ENCODE results near the gene CSMD2. TPM values are rescaled to one million over a fixed set of nuclear protein-coding genes. Genes with fewer than 3 reads are reported as not detected.

The CSMD2 gene
- total RNA-seq, 1 experiment from 2014 or later: 13.2 TPM

DNA sequence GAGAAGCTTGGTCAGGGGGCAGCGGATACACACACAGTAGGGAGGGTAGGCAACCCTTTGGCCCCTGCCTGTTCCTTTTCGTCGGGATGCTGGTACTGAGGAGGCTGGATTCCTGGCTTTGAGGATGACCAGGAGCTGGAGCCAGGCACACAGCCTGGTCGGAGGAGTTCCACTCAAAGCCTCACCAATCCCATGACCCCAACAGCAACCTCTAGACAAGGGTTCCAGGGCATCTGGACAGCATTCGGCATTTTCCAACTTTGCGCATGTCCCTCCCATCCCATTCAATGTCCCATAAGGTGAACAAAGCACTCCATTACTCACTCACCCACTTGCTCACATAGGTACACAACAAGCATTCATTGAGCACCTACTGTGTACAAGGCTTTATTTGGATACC, 343.7 kb downstream of the CSMD2 start (continued):
- TF ChIP-seq, protein P1, sequence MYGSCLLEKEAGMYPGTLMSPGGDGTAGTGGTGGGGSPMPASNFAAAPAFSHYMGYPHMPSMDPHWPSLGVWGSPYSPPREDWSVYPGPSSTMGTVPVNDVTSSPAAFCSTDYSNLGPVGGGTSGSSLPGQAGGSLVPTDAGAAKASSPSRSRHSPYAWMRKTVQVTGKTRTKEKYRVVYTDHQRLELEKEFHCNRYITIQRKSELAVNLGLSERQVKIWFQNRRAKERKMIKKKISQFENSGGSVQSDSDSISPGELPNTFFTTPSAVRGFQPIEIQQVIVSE (CRISPR knock-in tag; IDR thresholded peaks at IDR 0.05; ENCODE audit: borderline replicate concordance): no peak
- TF ChIP-seq, protein P2, sequence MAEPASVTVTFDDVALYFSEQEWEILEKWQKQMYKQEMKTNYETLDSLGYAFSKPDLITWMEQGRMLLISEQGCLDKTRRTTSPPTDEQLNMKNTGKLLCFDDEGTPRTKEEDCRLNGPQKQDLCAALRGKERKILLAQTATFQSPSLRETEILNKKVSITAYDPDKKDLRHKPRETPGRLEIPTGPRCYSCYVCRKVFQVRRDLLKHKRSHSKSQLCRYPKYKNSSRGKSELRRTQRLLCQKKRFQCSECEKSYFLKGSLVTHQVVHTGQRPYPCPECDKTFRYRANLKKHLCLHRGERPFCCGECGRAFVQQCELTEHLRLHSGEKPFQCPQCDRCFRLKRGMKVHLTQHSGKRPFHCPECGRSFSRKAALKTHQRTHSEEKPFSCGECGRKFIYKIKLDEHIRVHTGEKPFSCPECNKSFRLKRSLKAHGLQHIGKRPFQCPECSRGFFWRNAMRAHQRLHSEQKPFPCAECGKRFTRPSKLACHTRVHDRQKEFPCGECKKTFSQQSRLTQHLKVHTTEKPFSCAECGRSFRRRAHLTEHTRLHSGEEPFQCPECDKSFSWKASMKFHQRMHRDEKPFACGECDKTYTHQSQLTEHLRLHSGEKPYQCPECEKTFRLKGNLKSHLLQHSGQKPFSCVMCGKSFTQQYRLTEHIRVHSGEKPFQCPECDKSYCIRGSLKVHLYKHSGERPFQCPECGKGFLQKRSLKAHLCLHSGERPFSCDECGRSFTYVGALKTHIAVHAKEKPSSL (CRISPR knock-in tag; conservative IDR thresholded peaks at IDR 0.05): no peak
- TF ChIP-seq, protein P3, sequence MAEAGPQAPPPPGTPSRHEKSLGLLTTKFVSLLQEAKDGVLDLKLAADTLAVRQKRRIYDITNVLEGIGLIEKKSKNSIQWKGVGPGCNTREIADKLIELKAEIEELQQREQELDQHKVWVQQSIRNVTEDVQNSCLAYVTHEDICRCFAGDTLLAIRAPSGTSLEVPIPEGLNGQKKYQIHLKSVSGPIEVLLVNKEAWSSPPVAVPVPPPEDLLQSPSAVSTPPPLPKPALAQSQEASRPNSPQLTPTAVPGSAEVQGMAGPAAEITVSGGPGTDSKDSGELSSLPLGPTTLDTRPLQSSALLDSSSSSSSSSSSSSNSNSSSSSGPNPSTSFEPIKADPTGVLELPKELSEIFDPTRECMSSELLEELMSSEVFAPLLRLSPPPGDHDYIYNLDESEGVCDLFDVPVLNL (CRISPR knock-in tag; IDR thresholded peaks at IDR 0.05; ENCODE audit: borderline replicate concordance, low read depth): no peak
- no peak for TF ChIP-seq ZNF416 (CRISPR knock-in tag; IDR thresholded peaks at IDR 0.05)
- TF ChIP-seq CREB1 (CRISPR knock-in tag; IDR thresholded peaks at IDR 0.05): no peak
- no peak for TF ChIP-seq NFATC4 (CRISPR knock-in tag; IDR thresholded peaks at IDR 0.05)
- TF ChIP-seq TCF7 (CRISPR knock-in tag; IDR thresholded peaks at IDR 0.05; ENCODE audit: low read depth): no peak

DNA sequence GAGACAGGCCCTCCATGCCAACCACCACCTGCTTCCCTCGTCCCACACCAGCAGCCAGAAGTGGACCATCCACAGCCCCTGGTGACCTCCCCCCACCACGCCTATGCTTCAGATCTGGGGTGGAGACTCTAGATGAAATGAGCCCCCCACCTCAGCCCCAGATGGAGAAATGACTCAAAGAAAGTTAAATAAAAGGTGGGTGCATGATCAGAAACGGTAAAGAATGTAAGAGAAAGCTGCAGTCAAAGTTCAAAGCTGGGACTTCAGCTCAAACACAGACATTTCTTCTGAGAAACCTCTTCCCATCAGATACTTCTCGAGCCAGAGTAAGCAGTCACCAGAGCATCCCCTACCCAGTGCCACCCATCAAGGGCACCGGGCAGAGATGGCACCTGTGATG, 344.2 kb downstream of the CSMD2 start:
- H3K36me3 Mint-ChIP-seq: peaks cover 7% of the 10 kb centered on the region
- no peak overlapping the region for H3K4me3 Mint-ChIP-seq
- no peak for TF ChIP-seq KAT7 (CRISPR knock-in tag; IDR thresholded peaks at IDR 0.05; ENCODE audit: borderline replicate concordance)
- TF ChIP-seq, protein P4, sequence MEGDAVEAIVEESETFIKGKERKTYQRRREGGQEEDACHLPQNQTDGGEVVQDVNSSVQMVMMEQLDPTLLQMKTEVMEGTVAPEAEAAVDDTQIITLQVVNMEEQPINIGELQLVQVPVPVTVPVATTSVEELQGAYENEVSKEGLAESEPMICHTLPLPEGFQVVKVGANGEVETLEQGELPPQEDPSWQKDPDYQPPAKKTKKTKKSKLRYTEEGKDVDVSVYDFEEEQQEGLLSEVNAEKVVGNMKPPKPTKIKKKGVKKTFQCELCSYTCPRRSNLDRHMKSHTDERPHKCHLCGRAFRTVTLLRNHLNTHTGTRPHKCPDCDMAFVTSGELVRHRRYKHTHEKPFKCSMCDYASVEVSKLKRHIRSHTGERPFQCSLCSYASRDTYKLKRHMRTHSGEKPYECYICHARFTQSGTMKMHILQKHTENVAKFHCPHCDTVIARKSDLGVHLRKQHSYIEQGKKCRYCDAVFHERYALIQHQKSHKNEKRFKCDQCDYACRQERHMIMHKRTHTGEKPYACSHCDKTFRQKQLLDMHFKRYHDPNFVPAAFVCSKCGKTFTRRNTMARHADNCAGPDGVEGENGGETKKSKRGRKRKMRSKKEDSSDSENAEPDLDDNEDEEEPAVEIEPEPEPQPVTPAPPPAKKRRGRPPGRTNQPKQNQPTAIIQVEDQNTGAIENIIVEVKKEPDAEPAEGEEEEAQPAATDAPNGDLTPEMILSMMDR (IDR thresholded peaks at IDR 0.05): no peak
- TF ChIP-seq, protein P5, sequence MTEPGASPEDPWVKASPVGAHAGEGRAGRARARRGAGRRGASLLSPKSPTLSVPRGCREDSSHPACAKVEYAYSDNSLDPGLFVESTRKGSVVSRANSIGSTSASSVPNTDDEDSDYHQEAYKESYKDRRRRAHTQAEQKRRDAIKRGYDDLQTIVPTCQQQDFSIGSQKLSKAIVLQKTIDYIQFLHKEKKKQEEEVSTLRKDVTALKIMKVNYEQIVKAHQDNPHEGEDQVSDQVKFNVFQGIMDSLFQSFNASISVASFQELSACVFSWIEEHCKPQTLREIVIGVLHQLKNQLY (CRISPR knock-in tag; IDR thresholded peaks at IDR 0.05): no peak
- TF ChIP-seq, protein P6, sequence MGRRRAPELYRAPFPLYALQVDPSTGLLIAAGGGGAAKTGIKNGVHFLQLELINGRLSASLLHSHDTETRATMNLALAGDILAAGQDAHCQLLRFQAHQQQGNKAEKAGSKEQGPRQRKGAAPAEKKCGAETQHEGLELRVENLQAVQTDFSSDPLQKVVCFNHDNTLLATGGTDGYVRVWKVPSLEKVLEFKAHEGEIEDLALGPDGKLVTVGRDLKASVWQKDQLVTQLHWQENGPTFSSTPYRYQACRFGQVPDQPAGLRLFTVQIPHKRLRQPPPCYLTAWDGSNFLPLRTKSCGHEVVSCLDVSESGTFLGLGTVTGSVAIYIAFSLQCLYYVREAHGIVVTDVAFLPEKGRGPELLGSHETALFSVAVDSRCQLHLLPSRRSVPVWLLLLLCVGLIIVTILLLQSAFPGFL (CRISPR knock-in tag; IDR thresholded peaks at IDR 0.05; ENCODE audit: borderline replicate concordance): no peak
- TF ChIP-seq, protein P7, sequence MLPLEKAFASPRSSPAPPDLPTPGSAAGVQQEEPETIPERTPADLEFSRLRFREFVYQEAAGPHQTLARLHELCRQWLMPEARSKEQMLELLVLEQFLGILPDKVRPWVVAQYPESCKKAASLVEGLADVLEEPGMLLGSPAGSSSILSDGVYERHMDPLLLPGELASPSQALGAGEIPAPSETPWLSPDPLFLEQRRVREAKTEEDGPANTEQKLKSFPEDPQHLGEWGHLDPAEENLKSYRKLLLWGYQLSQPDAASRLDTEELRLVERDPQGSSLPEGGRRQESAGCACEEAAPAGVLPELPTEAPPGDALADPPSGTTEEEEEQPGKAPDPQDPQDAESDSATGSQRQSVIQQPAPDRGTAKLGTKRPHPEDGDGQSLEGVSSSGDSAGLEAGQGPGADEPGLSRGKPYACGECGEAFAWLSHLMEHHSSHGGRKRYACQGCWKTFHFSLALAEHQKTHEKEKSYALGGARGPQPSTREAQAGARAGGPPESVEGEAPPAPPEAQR (CRISPR knock-in tag; IDR thresholded peaks at IDR 0.05): no peak
- TF ChIP-seq FOXJ3 (CRISPR knock-in tag; IDR thresholded peaks at IDR 0.05; ENCODE audit: borderline replicate concordance): no peak
- TF ChIP-seq JAZF1 (CRISPR knock-in tag; IDR thresholded peaks at IDR 0.05): no peak
- no peaks in the 10 kb centered on the region for H3K27me3 Mint-ChIP-seq (ENCODE audit: low read depth)
- DNase-seq (ENCODE audit: low spot score) (no peak), ATAC-seq (no peak)
- H3K4me1 Mint-ChIP-seq: no peaks in the 10 kb centered on the region
- POLR2A ChIA-PET: no interaction called here
- H3K27ac Mint-ChIP-seq: no peak overlapping the region
- CTCF ChIA-PET: no interaction called here
- no peaks in the 10 kb centered on the region for H3K9me3 Mint-ChIP-seq

DNA sequence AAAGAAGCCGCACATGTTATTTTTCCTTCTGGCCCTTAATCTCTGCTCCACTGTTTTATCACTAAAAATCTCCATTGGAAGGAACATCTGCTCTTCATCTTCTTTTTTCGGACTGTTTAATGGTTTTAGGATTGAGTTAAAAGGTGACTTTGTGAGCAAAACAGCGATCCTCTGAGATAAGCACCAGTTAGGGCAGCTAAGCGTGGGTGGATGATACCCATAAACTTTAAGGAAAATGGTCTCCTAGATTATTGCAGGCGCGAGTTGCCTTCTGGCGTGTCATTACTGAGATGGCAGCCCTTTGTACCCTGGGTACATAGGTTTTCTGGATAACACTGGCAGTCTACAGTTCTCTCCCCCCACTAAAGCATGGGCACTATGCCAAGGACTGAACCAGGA, 345.1 kb downstream of the CSMD2 start:
- DNase-seq (ENCODE audit: low spot score): no peak
- no peak for TF ChIP-seq SMAD3 (CRISPR knock-in tag; IDR thresholded peaks at IDR 0.05; ENCODE audit: borderline replicate concordance)
- TF ChIP-seq, protein P8, sequence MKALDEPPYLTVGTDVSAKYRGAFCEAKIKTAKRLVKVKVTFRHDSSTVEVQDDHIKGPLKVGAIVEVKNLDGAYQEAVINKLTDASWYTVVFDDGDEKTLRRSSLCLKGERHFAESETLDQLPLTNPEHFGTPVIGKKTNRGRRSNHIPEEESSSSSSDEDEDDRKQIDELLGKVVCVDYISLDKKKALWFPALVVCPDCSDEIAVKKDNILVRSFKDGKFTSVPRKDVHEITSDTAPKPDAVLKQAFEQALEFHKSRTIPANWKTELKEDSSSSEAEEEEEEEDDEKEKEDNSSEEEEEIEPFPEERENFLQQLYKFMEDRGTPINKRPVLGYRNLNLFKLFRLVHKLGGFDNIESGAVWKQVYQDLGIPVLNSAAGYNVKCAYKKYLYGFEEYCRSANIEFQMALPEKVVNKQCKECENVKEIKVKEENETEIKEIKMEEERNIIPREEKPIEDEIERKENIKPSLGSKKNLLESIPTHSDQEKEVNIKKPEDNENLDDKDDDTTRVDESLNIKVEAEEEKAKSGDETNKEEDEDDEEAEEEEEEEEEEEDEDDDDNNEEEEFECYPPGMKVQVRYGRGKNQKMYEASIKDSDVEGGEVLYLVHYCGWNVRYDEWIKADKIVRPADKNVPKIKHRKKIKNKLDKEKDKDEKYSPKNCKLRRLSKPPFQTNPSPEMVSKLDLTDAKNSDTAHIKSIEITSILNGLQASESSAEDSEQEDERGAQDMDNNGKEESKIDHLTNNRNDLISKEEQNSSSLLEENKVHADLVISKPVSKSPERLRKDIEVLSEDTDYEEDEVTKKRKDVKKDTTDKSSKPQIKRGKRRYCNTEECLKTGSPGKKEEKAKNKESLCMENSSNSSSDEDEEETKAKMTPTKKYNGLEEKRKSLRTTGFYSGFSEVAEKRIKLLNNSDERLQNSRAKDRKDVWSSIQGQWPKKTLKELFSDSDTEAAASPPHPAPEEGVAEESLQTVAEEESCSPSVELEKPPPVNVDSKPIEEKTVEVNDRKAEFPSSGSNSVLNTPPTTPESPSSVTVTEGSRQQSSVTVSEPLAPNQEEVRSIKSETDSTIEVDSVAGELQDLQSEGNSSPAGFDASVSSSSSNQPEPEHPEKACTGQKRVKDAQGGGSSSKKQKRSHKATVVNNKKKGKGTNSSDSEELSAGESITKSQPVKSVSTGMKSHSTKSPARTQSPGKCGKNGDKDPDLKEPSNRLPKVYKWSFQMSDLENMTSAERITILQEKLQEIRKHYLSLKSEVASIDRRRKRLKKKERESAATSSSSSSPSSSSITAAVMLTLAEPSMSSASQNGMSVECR (CRISPR knock-in tag; IDR thresholded peaks at IDR 0.05; ENCODE audit: borderline replicate concordance): no peak
- no peak for TF ChIP-seq OVOL2 (CRISPR knock-in tag; IDR thresholded peaks at IDR 0.05; ENCODE audit: borderline replicate concordance)
- no peaks in the 10 kb centered on the region for H3K4me1 Mint-ChIP-seq
- peaks cover 3% of the 10 kb centered on the region for H3K36me3 Mint-ChIP-seq
- ChIA-PET POLR2A (no interaction called here), CTCF (interaction anchor here (0.8 kb wide), 1 partner anchor 187 kb away, joined by 3 read pairs; no protein-coding TSS in a partner anchor)
- H3K27ac Mint-ChIP-seq: no peak overlapping the region
- no peak for ATAC-seq
- H3K9me3 Mint-ChIP-seq: no peaks in the 10 kb centered on the region
- no peak overlapping the region for H3K4me3 Mint-ChIP-seq
- H3K27me3 Mint-ChIP-seq (ENCODE audit: low read depth): no peaks in the 10 kb centered on the region

Measured in WTC11 (cell line).